22Rv1 (cell line): Measurements from ENCODE around the gene DSCAML1.

Experiments used
- H3K27ac ChIP-seq: fragments of 450-650 bp; 2 replicates; pipeline ENCODE4 v1.5.1; 2017
- ZFX ChIP-seq: fragments of 450-650 bp; IDR thresholded peaks from 2 replicates; pipeline ENCODE4 v1.6.1; 2017; ENCODE audit warnings: antibody characterized with exemption, borderline replicate concordance
- TF ChIP-seq, protein P1 (sequence below): fragments of 450-650 bp; IDR thresholded peaks from 2 replicates; pipeline ENCODE4 v1.5.1; 2017; ENCODE audit warnings: mild to moderate bottlenecking

Gene DSCAML1

DNA sequence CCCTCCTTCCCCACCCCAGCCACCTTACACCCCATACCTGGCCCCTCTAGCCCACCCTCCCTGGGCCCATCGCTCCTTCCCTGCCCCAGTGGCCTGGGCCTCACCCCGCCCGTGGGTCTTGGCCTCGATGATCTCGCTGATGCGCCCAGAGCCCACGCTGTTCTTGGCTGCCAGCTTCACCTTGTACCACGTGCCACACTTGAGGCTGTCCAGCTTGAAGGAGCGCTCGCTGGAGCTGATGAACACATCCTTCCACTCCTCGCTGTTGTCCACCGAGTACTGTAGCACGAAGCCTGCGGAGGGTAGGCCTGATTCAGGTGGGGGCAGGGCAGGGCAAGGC is 359.3 kb downstream of the DSCAML1 start:
- TF ChIP-seq, protein P1, sequence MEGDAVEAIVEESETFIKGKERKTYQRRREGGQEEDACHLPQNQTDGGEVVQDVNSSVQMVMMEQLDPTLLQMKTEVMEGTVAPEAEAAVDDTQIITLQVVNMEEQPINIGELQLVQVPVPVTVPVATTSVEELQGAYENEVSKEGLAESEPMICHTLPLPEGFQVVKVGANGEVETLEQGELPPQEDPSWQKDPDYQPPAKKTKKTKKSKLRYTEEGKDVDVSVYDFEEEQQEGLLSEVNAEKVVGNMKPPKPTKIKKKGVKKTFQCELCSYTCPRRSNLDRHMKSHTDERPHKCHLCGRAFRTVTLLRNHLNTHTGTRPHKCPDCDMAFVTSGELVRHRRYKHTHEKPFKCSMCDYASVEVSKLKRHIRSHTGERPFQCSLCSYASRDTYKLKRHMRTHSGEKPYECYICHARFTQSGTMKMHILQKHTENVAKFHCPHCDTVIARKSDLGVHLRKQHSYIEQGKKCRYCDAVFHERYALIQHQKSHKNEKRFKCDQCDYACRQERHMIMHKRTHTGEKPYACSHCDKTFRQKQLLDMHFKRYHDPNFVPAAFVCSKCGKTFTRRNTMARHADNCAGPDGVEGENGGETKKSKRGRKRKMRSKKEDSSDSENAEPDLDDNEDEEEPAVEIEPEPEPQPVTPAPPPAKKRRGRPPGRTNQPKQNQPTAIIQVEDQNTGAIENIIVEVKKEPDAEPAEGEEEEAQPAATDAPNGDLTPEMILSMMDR: no peak
- TF ChIP-seq ZFX: no peak
- no peak overlapping the region for H3K27ac ChIP-seq

GRCh38 chr11:117437041-117437790 is 359.8 kb downstream of the DSCAML1 start:
- TF ChIP-seq, protein P1: no peak
- no peak for TF ChIP-seq ZFX
- no peak overlapping the region for H3K27ac ChIP-seq

- no peak overlapping the region for H3K27ac ChIP-seq
- TF ChIP-seq, protein P1: no peak
- no peak for TF ChIP-seq ZFX
These were observed 361.7 kb downstream of the DSCAML1 start for GRCh38 chr11:117435326-117435725.

DNA sequence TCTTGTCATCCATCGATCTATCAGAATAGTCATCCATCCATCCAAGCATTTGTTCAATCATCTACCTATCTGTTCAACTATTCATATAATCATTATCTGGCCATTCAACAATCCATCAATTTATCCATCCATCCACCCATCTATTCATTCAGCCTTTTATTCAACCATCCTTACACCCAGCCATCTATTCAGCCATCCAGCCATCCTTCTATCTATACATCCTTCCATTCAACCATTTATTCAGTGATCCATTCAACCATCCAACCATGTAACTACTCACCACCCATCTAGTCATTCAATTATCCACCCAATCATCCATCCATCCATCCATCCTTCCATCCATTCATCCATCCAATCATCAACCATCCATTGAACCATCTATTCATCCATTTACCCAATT is 362.5 kb downstream of the DSCAML1 start:
- no peak overlapping the region for H3K27ac ChIP-seq
- TF ChIP-seq, protein P1: no peak
- TF ChIP-seq ZFX: no peak

DNA sequence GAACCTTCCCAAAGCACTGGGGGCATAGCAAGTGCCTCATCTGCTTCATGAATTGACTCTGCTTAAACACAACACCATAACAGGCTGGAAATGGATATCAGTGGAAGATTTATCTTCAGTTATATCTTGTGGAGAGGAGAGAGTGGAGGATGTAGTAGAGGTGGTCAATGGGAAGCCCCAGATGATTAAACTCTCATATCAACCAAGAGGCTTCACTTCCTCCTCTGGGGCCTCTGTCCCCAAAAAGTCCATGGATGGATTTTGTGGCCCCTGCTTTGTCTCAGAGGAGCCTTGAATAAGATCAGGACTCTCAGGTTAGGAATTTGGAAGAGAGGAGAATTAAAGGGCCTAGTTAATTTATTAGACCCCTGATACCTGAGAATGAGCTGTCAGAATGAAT is 363.3 kb downstream of the DSCAML1 start:
- H3K27ac ChIP-seq: no peak overlapping the region
- TF ChIP-seq ZFX: no peak

DNA sequence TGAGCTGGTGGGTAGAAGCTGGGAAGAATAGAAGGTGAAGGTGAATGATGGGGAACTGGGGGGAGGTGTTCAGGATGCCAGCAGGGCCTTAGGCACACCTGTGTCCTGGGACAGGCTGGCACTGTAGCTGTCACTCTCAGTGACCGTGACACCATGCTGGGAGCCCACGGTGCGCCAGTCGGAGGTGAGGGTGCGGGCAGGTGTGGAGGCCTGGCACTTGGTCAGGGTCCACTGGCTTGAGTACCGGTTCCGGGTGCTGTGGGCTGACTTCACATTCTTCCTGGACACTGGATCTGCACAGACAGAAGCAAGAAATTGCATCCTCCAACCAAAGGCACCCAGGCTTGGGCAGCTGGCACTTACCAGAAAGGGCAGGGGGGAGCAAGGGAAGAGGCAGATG is 365.6 kb downstream of the DSCAML1 start:
- no peak overlapping the region for H3K27ac ChIP-seq
- TF ChIP-seq ZFX: no peak
- TF ChIP-seq, protein P1: no peak

- H3K27ac ChIP-seq: no peak overlapping the region
- no peak for TF ChIP-seq ZFX
- TF ChIP-seq, protein P1: no peak
These were observed 366.6 kb downstream of the DSCAML1 start for GRCh38 chr11:117430293-117430955.
